ENCODE results near the gene CHGA. TPM values are rescaled to one million over a fixed set of nuclear protein-coding genes. Genes with fewer than 3 reads are reported as not detected.

CHGA gene
- total RNA-seq, 3 donors from 2014 or later: 0.98 to 1.3 TPM; not detected in 1

DNA sequence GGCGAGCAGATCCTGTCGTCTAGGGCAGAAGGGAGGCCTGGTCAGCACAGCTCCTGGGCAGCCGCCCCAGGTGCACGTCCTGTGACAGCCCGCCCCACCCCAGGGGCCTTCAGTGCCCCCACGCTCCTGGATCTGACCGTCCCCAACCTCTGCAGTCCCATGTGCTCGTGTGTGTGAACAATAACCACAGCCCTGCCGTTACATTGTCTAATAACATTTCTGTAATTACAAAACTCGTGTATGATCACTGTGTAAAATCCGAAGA, 39.8 kb downstream of the CHGA start:
- intact Hi-C loops (cut with DNase I; ENCODE audit: low total_unique reads): no loop called here
- Histone ChIP-seq H3K9me3 (no peaks in the 10 kb centered on the region), H3K27ac (no peak overlapping the region), H3K4me1 (no peaks in the 10 kb centered on the region), H3K27me3 (no peaks in the 10 kb centered on the region), H3K36me3 (no peaks in the 10 kb centered on the region), H3K4me3 (no peak overlapping the region)
- no peak for DNase-seq (ENCODE audit: low spot score in 2 of 2)
- TF ChIP-seq POLR2A (IDR thresholded peaks at IDR 0.05): no peak
- TF ChIP-seq, protein P1, sequence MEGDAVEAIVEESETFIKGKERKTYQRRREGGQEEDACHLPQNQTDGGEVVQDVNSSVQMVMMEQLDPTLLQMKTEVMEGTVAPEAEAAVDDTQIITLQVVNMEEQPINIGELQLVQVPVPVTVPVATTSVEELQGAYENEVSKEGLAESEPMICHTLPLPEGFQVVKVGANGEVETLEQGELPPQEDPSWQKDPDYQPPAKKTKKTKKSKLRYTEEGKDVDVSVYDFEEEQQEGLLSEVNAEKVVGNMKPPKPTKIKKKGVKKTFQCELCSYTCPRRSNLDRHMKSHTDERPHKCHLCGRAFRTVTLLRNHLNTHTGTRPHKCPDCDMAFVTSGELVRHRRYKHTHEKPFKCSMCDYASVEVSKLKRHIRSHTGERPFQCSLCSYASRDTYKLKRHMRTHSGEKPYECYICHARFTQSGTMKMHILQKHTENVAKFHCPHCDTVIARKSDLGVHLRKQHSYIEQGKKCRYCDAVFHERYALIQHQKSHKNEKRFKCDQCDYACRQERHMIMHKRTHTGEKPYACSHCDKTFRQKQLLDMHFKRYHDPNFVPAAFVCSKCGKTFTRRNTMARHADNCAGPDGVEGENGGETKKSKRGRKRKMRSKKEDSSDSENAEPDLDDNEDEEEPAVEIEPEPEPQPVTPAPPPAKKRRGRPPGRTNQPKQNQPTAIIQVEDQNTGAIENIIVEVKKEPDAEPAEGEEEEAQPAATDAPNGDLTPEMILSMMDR (IDR thresholded peaks at IDR 0.05): no peak
- TF ChIP-seq POLR2AphosphoS5 (IDR thresholded peaks at IDR 0.05): no peak

DNA sequence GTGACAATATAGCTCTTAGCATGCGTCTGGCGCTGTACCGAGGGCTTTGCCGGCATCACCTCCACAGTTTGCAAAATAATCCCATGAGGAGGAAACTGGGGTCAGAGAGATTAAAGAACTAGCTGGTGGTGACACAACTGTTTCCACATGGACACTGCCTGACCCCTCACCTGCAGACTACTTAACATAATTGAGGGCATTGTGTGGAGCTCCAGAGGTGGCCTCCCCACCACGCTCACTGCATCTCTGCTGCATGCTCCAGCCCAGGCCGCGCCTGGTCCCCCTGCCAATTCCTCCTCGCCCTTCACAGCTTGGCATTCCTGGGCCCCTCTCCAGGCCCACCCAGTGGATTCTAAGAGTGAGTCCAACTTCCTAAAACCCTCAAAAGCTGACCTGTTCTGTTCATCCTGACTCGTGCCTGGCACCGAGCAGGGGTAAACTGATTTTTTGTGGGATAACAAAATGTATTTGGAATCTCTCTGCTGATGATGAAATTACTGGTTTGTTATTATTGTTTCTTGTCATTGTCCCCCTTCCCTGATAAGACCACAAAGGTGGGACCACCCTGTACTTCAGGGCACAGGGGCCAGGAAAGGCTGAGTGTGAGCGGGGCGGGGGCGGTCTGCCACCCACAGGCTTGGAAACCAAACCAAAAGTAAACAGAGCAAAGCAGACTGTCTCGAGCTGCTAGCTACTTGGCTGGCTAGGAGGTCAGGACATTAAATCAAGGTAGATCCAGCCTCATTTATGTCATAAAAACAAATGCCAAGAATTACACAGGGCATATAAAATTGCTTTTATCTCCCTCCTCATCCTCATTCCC, 40.6 kb downstream of the CHGA start:
- Histone ChIP-seq H3K4me3 (no peak overlapping the region), H3K9me3 (no peaks in the 10 kb centered on the region), H3K27ac (no peak overlapping the region), H3K4me1 (no peaks in the 10 kb centered on the region), H3K27me3 (no peaks in the 10 kb centered on the region), H3K36me3 (no peaks in the 10 kb centered on the region)
- DNase-seq (ENCODE audit: low spot score in 2 of 2): no peak
- no peak for TF ChIP-seq POLR2AphosphoS5 (IDR thresholded peaks at IDR 0.05)
- TF ChIP-seq, protein P1 (IDR thresholded peaks at IDR 0.05): no peak
- TF ChIP-seq POLR2A (IDR thresholded peaks at IDR 0.05): no peak
- intact Hi-C loops (cut with DNase I; ENCODE audit: low total_unique reads): loop anchor here (1.0 kb wide), 1 partner anchor 17 kb away; no protein-coding TSS in a partner anchor

DNA sequence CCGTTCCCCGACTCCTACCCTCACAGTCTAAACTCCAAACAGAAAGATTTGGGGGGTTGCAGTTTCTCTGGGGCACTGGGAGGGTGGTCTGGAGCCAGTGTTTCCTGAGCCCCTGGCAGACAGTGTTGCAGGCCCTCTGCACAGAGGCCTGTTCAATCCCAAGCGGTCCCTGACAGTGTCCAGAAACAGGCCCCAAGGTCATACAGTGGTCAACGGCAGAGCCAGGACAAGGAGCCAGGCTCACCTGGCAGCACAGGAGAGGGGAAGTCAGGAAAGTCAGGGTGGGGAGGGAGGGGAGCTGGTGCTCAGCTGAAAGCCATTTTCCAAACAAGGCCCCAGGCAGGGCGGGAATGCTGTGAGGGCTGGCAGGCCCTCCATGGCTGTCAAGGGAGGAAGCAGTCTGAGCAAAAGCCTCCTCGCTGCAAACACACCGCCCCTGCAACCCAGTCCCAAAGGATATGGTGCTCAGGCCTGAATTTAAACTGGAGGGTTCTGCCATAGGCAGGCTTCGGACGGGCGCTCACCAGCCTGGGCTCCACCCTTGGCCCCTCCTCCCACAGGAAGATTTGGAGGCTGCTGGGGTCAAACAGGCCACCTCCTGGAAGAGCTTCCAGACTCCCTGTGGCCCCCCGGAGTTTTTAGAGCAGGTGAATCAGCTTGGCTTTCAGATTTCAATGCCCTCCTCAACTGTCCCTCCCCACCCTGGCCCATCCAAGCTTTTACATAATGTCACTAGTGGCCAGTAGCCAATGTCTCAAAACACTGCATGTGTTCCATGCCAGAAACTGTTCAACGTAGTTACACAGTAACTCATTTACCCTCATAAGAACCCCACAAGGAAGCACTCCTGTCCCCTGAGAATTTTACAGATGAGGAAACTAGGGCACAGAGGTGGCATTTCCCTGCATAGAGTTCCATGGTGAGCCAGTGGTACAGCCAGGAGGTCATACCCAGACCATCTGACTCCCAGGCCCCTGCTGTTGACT, 41.5 kb downstream of the CHGA start:
- TF ChIP-seq, protein P1 (IDR thresholded peaks at IDR 0.05): no peak
- TF ChIP-seq POLR2A (IDR thresholded peaks at IDR 0.05): no peak
- TF ChIP-seq POLR2AphosphoS5 (IDR thresholded peaks at IDR 0.05): no peak
- H3K4me1 ChIP-seq: no peaks in the 10 kb centered on the region
- H3K27ac ChIP-seq: no peak overlapping the region
- no peak for DNase-seq (ENCODE audit: low spot score in 2 of 2)
- H3K4me3 ChIP-seq: no peak overlapping the region
- no peaks in the 10 kb centered on the region for H3K27me3 ChIP-seq
- intact Hi-C loops (cut with DNase I; ENCODE audit: low total_unique reads): loop anchor here (1.0 kb wide), 1 partner anchor 16 kb away; no protein-coding TSS in a partner anchor
- no peaks in the 10 kb centered on the region for H3K9me3 ChIP-seq
- H3K36me3 ChIP-seq: no peaks in the 10 kb centered on the region

DNA sequence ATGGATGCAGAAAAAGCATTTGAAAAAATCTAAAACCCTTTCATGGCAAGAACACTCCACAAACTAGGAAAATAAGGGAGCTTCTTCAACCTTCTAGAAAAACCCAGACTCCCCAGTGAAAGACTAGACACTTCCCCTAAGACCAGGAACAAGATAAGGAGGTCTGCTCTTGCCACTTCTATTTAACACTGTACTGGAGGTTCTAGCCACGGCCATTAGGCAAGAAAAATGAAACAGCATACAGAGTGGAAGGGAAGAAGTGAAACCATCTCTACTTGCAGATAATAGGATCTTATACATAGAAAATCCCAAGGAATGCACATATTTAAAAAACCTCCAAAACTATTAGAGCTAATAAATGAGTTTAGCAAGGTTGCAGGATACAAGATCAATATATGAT, 42.3 kb downstream of the CHGA start:
- DNase-seq (ENCODE audit: low spot score in 2 of 2): no peak
- Histone ChIP-seq H3K4me3 (no peak overlapping the region), H3K4me1 (no peaks in the 10 kb centered on the region), H3K36me3 (no peaks in the 10 kb centered on the region), H3K9me3 (no peaks in the 10 kb centered on the region), H3K27me3 (no peaks in the 10 kb centered on the region), H3K27ac (no peak overlapping the region)
- no peak for TF ChIP-seq POLR2A (IDR thresholded peaks at IDR 0.05)
- no peak for TF ChIP-seq POLR2AphosphoS5 (IDR thresholded peaks at IDR 0.05)
- TF ChIP-seq, protein P1 (IDR thresholded peaks at IDR 0.05): no peak
- intact Hi-C loops (cut with DNase I; ENCODE audit: low total_unique reads): no loop called here

All from breast epithelium (tissue), 4 donors.